ENCODE results near the gene FAM13B. TPM values are rescaled to one million over a fixed set of nuclear protein-coding genes. Genes with fewer than 3 reads are reported as not detected.
A peak's percentile ranks its signal among the peaks of the same experiment; 100 is the strongest.

FAM13B gene
- total and polyA plus RNA-seq, 9 of the 15 experiments (the other 6 are each of a cell fraction or from before 2014, with no cell fraction given), result 2.3 to 21.6 (median 14.1) TPM

DNA sequence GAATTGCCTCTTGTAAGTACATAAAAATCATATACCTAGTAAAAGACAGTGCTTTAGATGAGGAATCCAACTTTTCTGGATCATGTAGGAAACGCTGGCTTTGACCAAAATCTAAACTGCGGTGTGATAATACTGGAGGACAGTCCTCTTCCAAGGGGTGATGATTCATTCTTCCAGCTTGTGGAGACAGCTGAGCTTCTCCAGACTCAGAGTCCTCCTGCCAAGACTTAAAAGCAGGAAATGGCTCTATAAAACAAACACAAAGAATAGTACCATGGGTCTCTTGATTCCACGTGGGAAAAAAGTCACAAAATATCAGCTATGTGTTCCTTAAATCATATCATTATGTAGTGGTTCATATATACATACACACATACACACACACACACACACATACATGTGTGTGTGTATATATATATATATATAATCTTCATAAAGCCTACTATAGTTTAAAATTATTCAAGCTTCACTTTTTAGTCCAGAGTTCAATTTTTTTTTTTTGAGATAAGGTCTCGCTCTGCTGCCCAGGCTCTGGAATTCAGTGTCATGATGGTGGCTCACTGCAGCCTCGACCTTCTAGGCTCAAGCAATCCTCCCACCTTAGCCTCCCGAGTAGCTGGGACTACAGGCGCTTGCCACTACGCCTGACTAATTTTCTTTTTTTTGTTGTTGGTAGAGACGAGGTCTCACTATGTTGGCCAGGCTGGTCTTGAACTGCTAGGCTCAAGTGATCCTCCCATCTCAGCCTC lies 78.6 kb downstream of the FAM13B start:
- Histone ChIP-seq H3K79me2 (ENCODE audit: control insufficient read depth, insufficient read depth, low read length) (no peaks in the 10 kb centered on the region), H3K9me1 (ENCODE audit: control insufficient read depth, insufficient read depth, low read length) (no peaks in the 10 kb centered on the region), H3K4me2 (ENCODE audit: insufficient read depth, low read length) (no peak overlapping the region), H2AFZ (ENCODE audit: low read depth, low read length) (no peak overlapping the region), H3K4me3 (no peak overlapping the region), H3K9me3 (replicated peaks; ENCODE audit: control insufficient read depth, insufficient read depth, low read depth, low read length) (no peaks in the 10 kb centered on the region), H4K20me1 (replicated peaks; ENCODE audit: control insufficient read depth, insufficient read depth, low read length) (no peaks in the 10 kb centered on the region), H3K36me3 (ENCODE audit: control insufficient read depth, insufficient read depth, low read length) (peaks cover 66% of the 10 kb centered on the region), H3K27me3 (ENCODE audit: control insufficient read depth in 2 of 2, insufficient read depth in 2 of 2, low read length in 2 of 2) (no peaks in the 10 kb centered on the region), H3K9ac (ENCODE audit: insufficient read depth in 1 of 2, low read depth in 2 of 2, low read length in 2 of 2) (no peak overlapping the region), H3K4me1 (replicated peaks in 1 of 2; ENCODE audit: control insufficient read depth in 2 of 2, insufficient read depth in 2 of 2, low read length in 2 of 2) (no peaks in the 10 kb centered on the region), H3K27ac (ENCODE audit: extremely low read depth, low read depth, low read length) (no peak overlapping the region)
- POLR2A ChIA-PET, result interaction anchor here (0.6 to 1.9 kb wide), 5 partner anchors 9 to 41 kb away, joined by 3 to 7 read pairs (median 4); no protein-coding TSS in a partner anchor
- in situ Hi-C loops (cut with MboI) (no loop called here), intact Hi-C loops (cut with micrococcal nuclease) (loop anchor here (5.0 kb wide), 1 partner anchor 78 kb away; the partner anchor contains the start of gene FAM13B)
- FAIRE-seq (no peak), ATAC-seq (no peak), DNase-seq (ENCODE audit: extremely low read depth in 1 of 4, low spot score in 3 of 4) (peak in 1 of 4 experiments; percentile 9)
- CTCF ChIA-PET (ENCODE audit: low intra/inter-chr PET ratio), result no interaction called here
- BruUV-seq (replicated peaks), result no TSS peak
- WGBS (ENCODE audit: insufficient coverage, low coverage, missing lambda C conversion rate), result 76% methylated on average over 9 of the region's 9 CpGs
- no peak for TF ChIP-seq RBBP5 (IDR thresholded peaks at IDR 0.05; ENCODE audit: borderline replicate concordance, insufficient read depth, low read length, poor library complexity, severe bottlenecking)
- TF ChIP-seq, protein P1, sequence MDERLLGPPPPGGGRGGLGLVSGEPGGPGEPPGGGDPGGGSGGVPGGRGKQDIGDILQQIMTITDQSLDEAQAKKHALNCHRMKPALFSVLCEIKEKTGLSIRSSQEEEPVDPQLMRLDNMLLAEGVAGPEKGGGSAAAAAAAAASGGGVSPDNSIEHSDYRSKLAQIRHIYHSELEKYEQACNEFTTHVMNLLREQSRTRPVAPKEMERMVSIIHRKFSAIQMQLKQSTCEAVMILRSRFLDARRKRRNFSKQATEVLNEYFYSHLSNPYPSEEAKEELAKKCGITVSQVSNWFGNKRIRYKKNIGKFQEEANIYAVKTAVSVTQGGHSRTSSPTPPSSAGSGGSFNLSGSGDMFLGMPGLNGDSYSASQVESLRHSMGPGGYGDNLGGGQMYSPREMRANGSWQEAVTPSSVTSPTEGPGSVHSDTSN (CRISPR knock-in tag; IDR thresholded peaks at IDR 0.05; ENCODE audit: low read depth), result no peak
- TF ChIP-seq, protein P1 (tag; conservative IDR thresholded peaks at IDR 0.05; ENCODE audit: low read depth), result 0 out of 2 replicates have a peak, but pooled peaks have one; percentile 26
